ENCODE data around the gene NDUFS2. TPM values are rescaled to one million over a fixed set of nuclear protein-coding genes. Genes with fewer than 3 reads are reported as not detected.

NDUFS2 gene
- total RNA-seq, 1 donor from 2014 or later = 107 TPM

DNA sequence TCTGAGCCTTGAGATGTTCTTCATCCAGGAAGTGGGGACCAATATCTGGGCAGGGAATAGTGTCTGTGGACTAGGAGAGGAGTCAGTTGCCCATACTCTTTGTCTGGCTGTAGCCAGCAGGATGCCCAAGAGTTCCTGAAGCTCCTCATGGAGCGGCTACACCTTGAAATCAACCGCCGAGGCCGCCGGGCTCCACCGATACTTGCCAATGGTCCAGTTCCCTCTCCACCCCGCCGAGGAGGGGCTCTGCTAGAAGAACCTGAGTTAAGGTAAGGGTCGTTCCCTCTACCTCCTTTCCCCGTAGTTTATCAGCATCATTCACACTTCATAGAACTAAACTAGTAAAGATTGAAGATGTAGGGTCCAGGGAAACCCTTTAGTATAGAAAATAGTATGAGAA, 39.4 kb upstream of the NDUFS2 start:
- TF ChIP-seq, protein P1, sequence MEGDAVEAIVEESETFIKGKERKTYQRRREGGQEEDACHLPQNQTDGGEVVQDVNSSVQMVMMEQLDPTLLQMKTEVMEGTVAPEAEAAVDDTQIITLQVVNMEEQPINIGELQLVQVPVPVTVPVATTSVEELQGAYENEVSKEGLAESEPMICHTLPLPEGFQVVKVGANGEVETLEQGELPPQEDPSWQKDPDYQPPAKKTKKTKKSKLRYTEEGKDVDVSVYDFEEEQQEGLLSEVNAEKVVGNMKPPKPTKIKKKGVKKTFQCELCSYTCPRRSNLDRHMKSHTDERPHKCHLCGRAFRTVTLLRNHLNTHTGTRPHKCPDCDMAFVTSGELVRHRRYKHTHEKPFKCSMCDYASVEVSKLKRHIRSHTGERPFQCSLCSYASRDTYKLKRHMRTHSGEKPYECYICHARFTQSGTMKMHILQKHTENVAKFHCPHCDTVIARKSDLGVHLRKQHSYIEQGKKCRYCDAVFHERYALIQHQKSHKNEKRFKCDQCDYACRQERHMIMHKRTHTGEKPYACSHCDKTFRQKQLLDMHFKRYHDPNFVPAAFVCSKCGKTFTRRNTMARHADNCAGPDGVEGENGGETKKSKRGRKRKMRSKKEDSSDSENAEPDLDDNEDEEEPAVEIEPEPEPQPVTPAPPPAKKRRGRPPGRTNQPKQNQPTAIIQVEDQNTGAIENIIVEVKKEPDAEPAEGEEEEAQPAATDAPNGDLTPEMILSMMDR (IDR thresholded peaks at IDR 0.05) = no peak
- H3K36me3 ChIP-seq = peaks cover 10 to 15% of the 10 kb centered on the region in 2 donors
- H3K4me1 ChIP-seq = peaks cover 6 to 26% of the 10 kb centered on the region in 2 donors

DNA sequence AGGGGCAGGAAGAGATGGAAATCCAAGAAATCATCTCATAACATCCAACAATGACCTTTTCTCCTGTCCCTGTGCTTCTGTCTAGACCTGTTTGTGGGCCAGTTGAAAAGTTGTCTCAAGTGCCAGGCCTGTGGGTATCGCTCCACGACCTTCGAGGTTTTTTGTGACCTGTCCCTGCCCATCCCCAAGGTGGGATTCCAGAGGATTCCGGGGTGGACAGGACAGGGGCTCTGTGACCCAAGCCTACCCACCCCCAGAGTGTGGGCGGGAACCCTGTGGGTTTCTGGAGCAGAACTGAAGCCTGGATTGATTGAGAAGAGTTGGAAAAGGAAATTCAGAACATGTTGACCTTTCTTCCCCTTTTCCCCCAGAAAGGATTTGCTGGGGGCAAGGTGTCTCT, 38.4 kb upstream of the NDUFS2 start:
- DNase-seq (ENCODE audit: low spot score in 2 of 2) = no peak
- no peaks in the 10 kb centered on the region for H3K9me3 ChIP-seq
- H3K4me1 ChIP-seq = peaks cover 6 to 25% of the 10 kb centered on the region in 2 donors
- TF ChIP-seq, protein P1 (IDR thresholded peaks at IDR 0.05) = no peak
- H3K27ac ChIP-seq = no peak overlapping the region
- no peak overlapping the region for H3K4me3 ChIP-seq
- intact Hi-C loops (cut with DNase I) = loop anchor here (10.0 kb wide), 1 partner anchor 119 kb away; the partner anchor contains the start of gene USF1
- H3K27me3 ChIP-seq = no peaks in the 10 kb centered on the region
- H3K36me3 ChIP-seq = peaks cover 8 to 17% of the 10 kb centered on the region in 2 donors

More for the DNA sequence above, 39.4 kb upstream of the NDUFS2 start:
- H3K27ac ChIP-seq = no peak overlapping the region
- no peaks in the 10 kb centered on the region for H3K9me3 ChIP-seq
- no peaks in the 10 kb centered on the region for H3K27me3 ChIP-seq
- H3K4me3 ChIP-seq = no peak overlapping the region
- no peak for DNase-seq (ENCODE audit: low spot score in 2 of 2)
- intact Hi-C loops (cut with DNase I) = loop anchor here (10.0 kb wide), 1 partner anchor 118 kb away; the partner anchor contains the start of gene USF1

DNA sequence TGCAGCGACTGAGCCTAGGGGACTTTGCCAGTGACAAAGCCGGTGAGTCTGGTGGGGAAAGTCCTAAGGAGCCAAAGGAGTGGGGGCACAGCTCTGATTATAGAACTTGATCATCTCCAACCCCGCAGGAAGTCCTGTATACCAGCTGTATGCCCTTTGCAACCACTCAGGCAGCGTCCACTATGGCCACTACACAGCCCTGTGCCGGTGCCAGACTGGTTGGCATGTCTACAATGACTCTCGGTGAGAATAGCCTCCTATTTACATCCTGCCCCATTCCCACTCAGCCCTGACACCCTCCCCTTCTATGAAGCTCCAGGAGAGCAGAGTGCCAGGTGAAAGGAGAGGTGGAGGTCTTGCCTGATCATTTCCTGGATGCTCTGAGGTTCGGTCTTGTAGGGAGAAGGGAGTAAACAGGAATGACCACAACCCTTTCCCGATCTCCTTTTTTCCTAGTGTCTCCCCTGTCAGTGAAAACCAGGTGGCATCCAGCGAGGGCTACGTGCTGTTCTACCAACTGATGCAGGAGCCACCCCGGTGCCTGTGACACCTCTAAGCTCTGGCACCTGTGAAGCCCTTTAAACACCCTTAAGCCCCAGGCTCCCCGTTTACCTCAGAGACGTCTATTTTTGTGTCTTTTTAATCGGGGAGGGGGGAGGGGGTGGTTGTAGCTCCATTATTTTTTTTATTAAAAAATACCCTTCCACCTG, 37.1 kb upstream of the NDUFS2 start:
- H3K4me1 ChIP-seq = peaks cover 6 to 20% of the 10 kb centered on the region in 2 donors

DNA sequence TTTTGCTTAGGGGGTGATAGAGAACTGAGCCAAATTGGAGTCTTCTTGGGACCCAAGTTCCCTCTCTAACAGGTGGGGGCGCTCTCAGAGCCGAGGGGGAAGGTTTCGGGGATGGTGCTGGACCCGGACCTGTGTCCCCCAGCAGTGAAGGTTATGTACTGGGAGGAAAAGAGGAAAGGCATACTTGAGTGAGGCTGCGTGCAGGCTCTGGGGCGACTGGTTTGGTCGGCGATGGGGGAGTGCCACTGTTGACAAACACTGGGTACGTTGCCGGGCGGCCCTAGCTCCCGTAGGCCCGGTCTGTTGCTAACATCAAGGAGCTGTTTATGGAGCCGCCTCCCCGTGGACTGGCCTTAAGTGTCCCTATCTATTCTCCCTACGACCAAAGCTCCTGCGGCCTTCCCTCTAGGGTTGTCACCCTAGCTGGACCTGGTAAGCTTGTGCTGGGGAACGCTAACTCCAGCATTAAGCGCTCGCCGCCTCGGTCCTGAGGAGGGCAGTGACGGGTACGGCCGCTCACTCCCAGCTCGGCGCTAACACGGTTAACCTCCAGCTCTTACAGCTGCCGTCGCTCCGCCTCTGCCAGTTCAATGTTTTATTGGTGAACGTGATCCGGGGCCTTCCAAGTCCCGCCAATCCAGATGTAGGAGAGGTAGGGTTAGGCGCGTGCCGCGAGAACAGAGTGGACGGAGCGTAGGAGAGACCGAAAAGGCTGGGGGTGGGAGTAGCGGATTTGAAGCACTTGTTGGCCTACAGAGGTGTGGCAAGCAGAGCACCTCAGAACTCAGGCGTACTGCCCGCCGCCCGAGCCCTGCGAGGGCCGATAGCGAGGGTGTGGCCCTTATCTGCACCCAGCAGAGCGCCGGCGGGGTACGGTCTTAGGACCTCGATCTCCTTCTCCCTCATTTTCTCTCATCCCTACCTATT, 36.2 kb upstream of the NDUFS2 start, which contains the start of gene PPOX:
Gene PPOX (plus strand): TSS at position 685 of the 927 bp plus-strand sequence. CDS start 422 bp downstream, outside the sequence.
- intact Hi-C loops (cut with DNase I) = loop anchor here (1.0 to 10.0 kb wide), 3 partner anchors 11 to 121 kb away; partner anchors contain the start of genes B4GALT3, DEDD and USF1
- peak; percentile 94 to 98 for DNase-seq (ENCODE audit: low spot score in 2 of 2)
- peak within 1 kb of the TSS; percentile 69 to 90 for H3K27ac ChIP-seq
- peaks cover 6 to 12% of the 10 kb centered on the region in 2 donors for H3K4me1 ChIP-seq
- peaks cover 20 to 37% of the 10 kb centered on the region in 2 donors for H3K36me3 ChIP-seq
- TF ChIP-seq, protein P1 (IDR thresholded peaks at IDR 0.05) = peak; percentile 11 to 48 (median 33)
- no peaks in the 10 kb centered on the region for H3K27me3 ChIP-seq
- peak within 1 kb of the TSS; percentile 62 to 86 for H3K4me3 ChIP-seq
- H3K9me3 ChIP-seq = no peaks in the 10 kb centered on the region

More for the DNA sequence above, 37.1 kb upstream of the NDUFS2 start:
- Histone ChIP-seq H3K4me3 (peak overlapping the region; percentile 62 to 86), H3K27ac (peak overlapping the region; percentile 69 to 90), H3K27me3 (no peaks in the 10 kb centered on the region), H3K9me3 (no peaks in the 10 kb centered on the region), H3K36me3 (peaks cover 13 to 27% of the 10 kb centered on the region in 2 donors)
- no peak for DNase-seq (ENCODE audit: low spot score in 2 of 2)
- TF ChIP-seq, protein P1 (IDR thresholded peaks at IDR 0.05) = no peak
- intact Hi-C loops (cut with DNase I) = loop anchor here (10.0 kb wide), 1 partner anchor 120 kb away; the partner anchor contains the start of gene USF1

All from ascending aorta (tissue), 2 donors.